Hepatocyte (in vitro differentiated cells): ENCODE data around the gene NRK.

Source experiments
- CTCF ChIP-seq: fragments of 200-600 bp; sonication (generic); IDR thresholded peaks from 2 replicates; pipeline ENCODE4 v1.5.1; 2016; ENCODE audit warnings: antibody characterized with exemption, mild to moderate bottlenecking; ENCODE audit not compliant: poor library complexity
- EZH2 ChIP-seq: fragments of 200-600 bp; sonication (generic); IDR thresholded peaks from 2 replicates; pipeline ENCODE4 v1.6.1; 2016; ENCODE audit warnings: antibody characterized with exemption, mild to moderate bottlenecking, borderline replicate concordance
- EZH2phosphoT487 ChIP-seq: fragments of 200-600 bp; sonication (generic); IDR thresholded peaks from one replicate; pipeline ENCODE4 v1.6.1; 2018; ENCODE audit warnings: antibody characterized with exemption, mild to moderate bottlenecking, low read depth, moderate library complexity; ENCODE audit not compliant: unreplicated experiment, severe bottlenecking

GRCh38 chrX:105894721-105895120 is 72.4 kb downstream of the NRK start:
- TF ChIP-seq CTCF (no peak), EZH2 (no peak), EZH2phosphoT487 (no peak)
